HCT116 (cell line): ENCODE data around the gene NEK7. TPM values are rescaled to one million over a fixed set of nuclear protein-coding genes. Genes with fewer than 3 reads are reported as not detected.

Experiments used
- ATAC-seq: fragments of 200-7000 bp; cut with Tn5 transposase; 2 replicates; pipeline ENCODE4 v1.9.1; 2020; ENCODE audit warnings: mild to moderate bottlenecking, moderate library complexity
- BruUV-seq: library from RNA; stranded (reverse); fragments of 400-500 nt; replicated peaks from 2 replicates; lab custom pipeline; 2021; lab: Mats Ljungman, UMichigan
- CTCF ChIA-PET: fragments of 300-600 bp; sonication (Branson Sonifier 250); formaldehyde crosslinking; loops from one replicate; lab custom pipeline; 2021; ENCODE audit warnings: antibody characterized with exemption; lab: Charles Lee
- POLR2A ChIA-PET: fragments of 300-600, 350-600 bp; sonication (Branson Sonifier 250); formaldehyde crosslinking; loops from one replicate; lab custom pipeline; 2021; ENCODE audit warnings: antibody characterized with exemption; lab: Charles Lee
- RAD21 ChIA-PET, 2 experiments: fragments of 300-600 bp; sonication (Branson Sonifier 250); formaldehyde crosslinking; loops; one replicate each; lab custom pipeline; 2023; ENCODE audit warnings: low total read pairs in 2 of 2; ENCODE audit not compliant: uncharacterized antibody in 2 of 2, unreplicated experiment in 2 of 2, low non-redundant PET in 1 of 2; lab: Charles Lee
- DNase-seq: peaks from one replicate; pipeline ENCODE4 v3.0.0-alpha.2; 2010; ENCODE audit warnings: low read depth, low spot score
- H2AFZ ChIP-seq: fragments of 200-600 bp; shearing (Covaris generic), sonication (generic); 2 replicates; pipeline ENCODE4 v1.6.1; 2017; ENCODE audit warnings: low read depth, mixed run types, mixed read lengths, antibody characterized with exemption, low read length; ENCODE audit not compliant: poor library complexity, severe bottlenecking
- H3K27ac ChIP-seq: 2 replicates; pipeline ENCODE4 v1.5.1; 2012; ENCODE audit warnings: low read depth, low read length
- H3K27me3 ChIP-seq: fragments of 200-600 bp; sonication (generic); 2 replicates; pipeline ENCODE4 v1.6.1; 2016; ENCODE audit warnings: mixed run types, low read length, mixed read lengths; ENCODE audit not compliant: insufficient read depth
- H3K36me3 ChIP-seq, 2 experiments: fragments of 200-500 bp in 1 of 2; fragments of 200-600 bp in 1 of 2; sonication (Bioruptor generic) in 1 of 2; sonication (generic) in 1 of 2; 2 replicates each; pipeline versions ENCODE4 v1.5.1 to v1.6.1; 2014 to 2016; ENCODE audit warnings: low read length in 2 of 2, inconsistent platforms in 1 of 2, mixed read lengths in 1 of 2, mixed run types in 1 of 2; ENCODE audit not compliant: insufficient read depth in 2 of 2, control insufficient read depth in 1 of 2
- H3K4me1 ChIP-seq, 2 experiments: fragments of 200-600 bp in 1 of 2; sonication (generic) in 1 of 2; 2 replicates each; pipeline versions ENCODE4 v1.5.1 to v1.6.1; 2012 to 2017; ENCODE audit warnings: low read length in 2 of 2, inconsistent platforms in 1 of 2, mild to moderate bottlenecking in 1 of 2, mixed read lengths in 1 of 2, mixed run types in 1 of 2, moderate library complexity in 1 of 2; ENCODE audit not compliant: insufficient read depth in 2 of 2, control insufficient read depth in 1 of 2
- H3K4me2 ChIP-seq: fragments of 200-600 bp; sonication (generic); 2 replicates; pipeline ENCODE4 v1.6.1; 2017; ENCODE audit warnings: mixed run types, low read length, mixed read lengths
- H3K4me3 ChIP-seq, 2 experiments: fragments of 200-600 bp in 1 of 2; sonication (generic) in 1 of 2; replicated peaks in 1 of 2; 2 replicates each; pipeline ENCODE4 v1.5.1; 2011 to 2016; ENCODE audit warnings: low read length in 2 of 2, control low read depth in 1 of 2, low read depth in 1 of 2, mild to moderate bottlenecking in 1 of 2, mixed read lengths in 1 of 2, mixed run types in 1 of 2
- H3K79me2 ChIP-seq: fragments of 200-600 bp; sonication (generic); 2 replicates; pipeline ENCODE4 v1.6.1; 2017; ENCODE audit warnings: mild to moderate bottlenecking, mixed run types, low read length, moderate library complexity, mixed read lengths; ENCODE audit not compliant: insufficient read depth
- H3K9ac ChIP-seq: fragments of 200-600 bp; sonication (generic); 2 replicates; pipeline ENCODE4 v1.6.1; 2016; ENCODE audit warnings: low read length, mixed read lengths
- H3K9me2 ChIP-seq: fragments of 200-600 bp; sonication (generic), shearing (Covaris generic); 2 replicates; pipeline ENCODE4 v1.6.1; 2017; ENCODE audit warnings: mixed run types, mild to moderate bottlenecking, moderate library complexity; ENCODE audit not compliant: insufficient read depth
- H3K9me3 ChIP-seq, 2 experiments: fragments of 200-500 bp in 1 of 2; fragments of 200-600 bp in 1 of 2; sonication (Bioruptor generic) in 1 of 2; sonication (generic) in 1 of 2; 2 replicates each; pipeline ENCODE4 v1.6.1; 2014 to 2017; ENCODE audit warnings: low read length in 2 of 2, mixed read lengths in 2 of 2, inconsistent platforms in 1 of 2, low read depth in 1 of 2, mild to moderate bottlenecking in 1 of 2, mixed run types in 1 of 2, moderate library complexity in 1 of 2; ENCODE audit not compliant: control insufficient read depth in 1 of 2, insufficient read depth in 1 of 2
- H4K20me1 ChIP-seq: fragments of 200-600 bp; sonication (generic), shearing (Covaris generic); 2 replicates; pipeline ENCODE4 v1.6.1; 2017; ENCODE audit warnings: mixed run types, mild to moderate bottlenecking, moderate library complexity; ENCODE audit not compliant: insufficient read depth
- CBX3 ChIP-seq: IDR thresholded peaks from 2 replicates; pipeline ENCODE4 v1.6.1; 2012; ENCODE audit warnings: low read depth
- FOSL1 ChIP-seq: IDR thresholded peaks from 2 replicates; pipeline ENCODE4 v1.6.1; 2012; ENCODE audit warnings: low read depth
- POLR2AphosphoS5 ChIP-seq: IDR thresholded peaks from 2 replicates; pipeline ENCODE4 v1.6.1; 2011; ENCODE audit warnings: mild to moderate bottlenecking, low read depth, low read length, moderate library complexity
- RAD21 ChIP-seq: IDR thresholded peaks from 2 replicates; pipeline ENCODE4 v1.6.1; 2012; ENCODE audit warnings: low read depth, mild to moderate bottlenecking
- SIN3A ChIP-seq: IDR thresholded peaks from 2 replicates; pipeline ENCODE4 v1.6.1; 2012; ENCODE audit warnings: low read depth
- SRF ChIP-seq: IDR thresholded peaks from 2 replicates; pipeline ENCODE4 v1.6.1; 2012; ENCODE audit warnings: low read depth
- YY1 ChIP-seq: IDR thresholded peaks from 2 replicates; pipeline ENCODE4 v1.6.1; 2011; ENCODE audit warnings: low read length, low read depth, moderate library complexity, mild to moderate bottlenecking; ENCODE audit not compliant: insufficient replicate concordance; ENCODE audit errors: extremely low read depth
- ZFX ChIP-seq: fragments of 450-650 bp; IDR thresholded peaks from 2 replicates; pipeline ENCODE4 v1.6.1; 2017
- intact Hi-C: fragments of 100-400 bp; cut with micrococcal nuclease; formaldehyde crosslinking; loops from 2 replicates; pipeline ENCODE4 v1.10.0; 2022
- total RNA-seq: library from RNA; stranded (reverse); gene quantifications from one replicate; pipeline ENCODE4 v1.2.1, GENCODE V29; 2021; ENCODE audit not compliant: unreplicated experiment
- TF ChIP-seq, protein P1 (sequence below): IDR thresholded peaks from 2 replicates; pipeline ENCODE4 v1.6.1; 2012
- TF ChIP-seq, protein P2 (sequence below): IDR thresholded peaks from 2 replicates; pipeline ENCODE4 v1.6.1; 2012
- TF ChIP-seq, protein P3 (sequence below): IDR thresholded peaks from 2 replicates; pipeline ENCODE4 v1.6.1; 2011; ENCODE audit warnings: mild to moderate bottlenecking, low read length, moderate library complexity; ENCODE audit not compliant: insufficient replicate concordance; ENCODE audit errors: extremely low read depth

NEK7 gene
- total RNA-seq, 1 experiment from 2014 or later = 33.0 TPM

DNA sequence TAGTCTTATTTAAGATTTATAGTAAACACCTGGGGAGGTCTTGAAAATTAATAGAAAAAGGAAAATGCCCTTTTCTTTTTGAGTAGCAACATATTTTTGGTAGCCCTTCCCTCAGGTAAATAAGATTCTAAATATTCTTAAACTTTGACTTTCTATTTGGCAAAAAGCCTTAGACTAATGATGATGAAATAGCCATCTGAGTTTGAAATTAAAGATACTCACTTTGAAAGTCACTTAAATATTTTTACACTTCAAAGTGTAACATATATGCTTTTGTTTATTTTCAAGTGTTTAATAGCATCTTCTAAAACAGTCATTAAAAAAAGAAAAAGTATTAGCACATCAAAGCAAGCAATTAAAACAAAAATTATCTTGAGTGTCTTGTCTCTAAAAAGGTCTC, 135.1 kb downstream of the NEK7 start:
- H3K9ac ChIP-seq = no peak overlapping the region
- H3K79me2 ChIP-seq = no peaks in the 10 kb centered on the region
- RAD21 ChIA-PET = no interaction called here
- intact Hi-C loops = no loop called here
- H3K4me1 ChIP-seq = no peaks in the 10 kb centered on the region
- DNase-seq = no peak
- 0 out of 2 replicates have a peak, but pooled peaks cover 3% of the 10 kb centered on the region for H4K20me1 ChIP-seq
- no peak overlapping the region for H2AFZ ChIP-seq
- POLR2A ChIA-PET = no interaction called here
- no peaks in the 10 kb centered on the region for H3K36me3 ChIP-seq
- no peak for ATAC-seq
- TF ChIP-seq SIN3A (no peak), YY1 (no peak), SRF (no peak), POLR2AphosphoS5 (no peak), ZFX (no peak), FOSL1 (no peak), CBX3 (no peak), RAD21 (no peak)
- TF ChIP-seq, protein P1, sequence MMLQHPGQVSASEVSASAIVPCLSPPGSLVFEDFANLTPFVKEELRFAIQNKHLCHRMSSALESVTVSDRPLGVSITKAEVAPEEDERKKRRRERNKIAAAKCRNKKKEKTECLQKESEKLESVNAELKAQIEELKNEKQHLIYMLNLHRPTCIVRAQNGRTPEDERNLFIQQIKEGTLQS = no peak
- TF ChIP-seq, protein P2, sequence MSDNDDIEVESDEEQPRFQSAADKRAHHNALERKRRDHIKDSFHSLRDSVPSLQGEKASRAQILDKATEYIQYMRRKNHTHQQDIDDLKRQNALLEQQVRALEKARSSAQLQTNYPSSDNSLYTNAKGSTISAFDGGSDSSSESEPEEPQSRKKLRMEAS = no peak
- TF ChIP-seq, protein P3, sequence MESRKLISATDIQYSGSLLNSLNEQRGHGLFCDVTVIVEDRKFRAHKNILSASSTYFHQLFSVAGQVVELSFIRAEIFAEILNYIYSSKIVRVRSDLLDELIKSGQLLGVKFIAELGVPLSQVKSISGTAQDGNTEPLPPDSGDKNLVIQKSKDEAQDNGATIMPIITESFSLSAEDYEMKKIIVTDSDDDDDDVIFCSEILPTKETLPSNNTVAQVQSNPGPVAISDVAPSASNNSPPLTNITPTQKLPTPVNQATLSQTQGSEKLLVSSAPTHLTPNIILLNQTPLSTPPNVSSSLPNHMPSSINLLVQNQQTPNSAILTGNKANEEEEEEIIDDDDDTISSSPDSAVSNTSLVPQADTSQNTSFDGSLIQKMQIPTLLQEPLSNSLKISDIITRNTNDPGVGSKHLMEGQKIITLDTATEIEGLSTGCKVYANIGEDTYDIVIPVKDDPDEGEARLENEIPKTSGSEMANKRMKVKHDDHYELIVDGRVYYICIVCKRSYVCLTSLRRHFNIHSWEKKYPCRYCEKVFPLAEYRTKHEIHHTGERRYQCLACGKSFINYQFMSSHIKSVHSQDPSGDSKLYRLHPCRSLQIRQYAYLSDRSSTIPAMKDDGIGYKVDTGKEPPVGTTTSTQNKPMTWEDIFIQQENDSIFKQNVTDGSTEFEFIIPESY = no peak
- H3K4me3 ChIP-seq = no peak overlapping the region
- H3K9me2 ChIP-seq = no peaks in the 10 kb centered on the region
- H3K27me3 ChIP-seq = no peaks in the 10 kb centered on the region
- CTCF ChIA-PET = no interaction called here
- no peak overlapping the region for H3K4me2 ChIP-seq
- H3K27ac ChIP-seq = no peak overlapping the region
- H3K9me3 ChIP-seq = no peaks in the 10 kb centered on the region
- no TSS peak for BruUV-seq
